Endothelial cell of umbilical vein (primary cell): ENCODE data around the gene ARL8A. TPM values are rescaled to one million over a fixed set of nuclear protein-coding genes. Genes with fewer than 3 reads are reported as not detected.

Experiments used
- BruUV-seq: library from RNA; stranded (reverse); fragments of 400-500 nt; replicated peaks from 2 replicates; lab custom pipeline; 2021; lab: Mats Ljungman, UMichigan
- CTCF ChIA-PET: fragments of 300-600, 350-600 bp; sonication (Branson Sonifier 250); formaldehyde crosslinking; loops from one replicate; lab custom pipeline; 2021; ENCODE audit warnings: antibody characterized with exemption, inconsistent platforms; lab: Charles Lee
- POLR2A ChIA-PET: fragments of 300-600, 350-600 bp; sonication (Branson Sonifier 250); formaldehyde crosslinking; loops from one replicate; lab custom pipeline; 2021; ENCODE audit warnings: antibody characterized with exemption, inconsistent platforms; lab: Charles Lee
- DNase-seq: peaks from one replicate; pipeline ENCODE4 v3.0.0-alpha.2; 2011; ENCODE audit warnings: low read depth, low spot score
- FAIRE-seq: peaks from 2 replicates; lab custom pipeline; 2011; peaks lifted over from hg19 to GRCh38; lab: Jason Lieb, UNC
- H2AFZ ChIP-seq: 2 replicates; pipeline ENCODE4 v1.6.0; 2012; ENCODE audit warnings: low read depth, low read length, control low read depth, inconsistent platforms
- H3K27ac ChIP-seq: 2 replicates; pipeline ENCODE4 v1.5.1; 2011; ENCODE audit warnings: low read depth, mild to moderate bottlenecking, control low read depth, low read length, moderate library complexity; ENCODE audit not compliant: insufficient read depth
- H3K27me3 ChIP-seq, 2 experiments: 2 replicates each; pipeline versions ENCODE4 v1.6.0 to v1.6.1; 2011; ENCODE audit warnings: low read length in 2 of 2, mixed read lengths in 1 of 2; ENCODE audit not compliant: control insufficient read depth in 2 of 2, insufficient read depth in 2 of 2
- H3K36me3 ChIP-seq, 2 experiments: 2 replicates in 1 of 2; 3 replicates in 1 of 2; pipeline ENCODE4 v1.5.1; 2011; ENCODE audit warnings: low read length in 2 of 2, mild to moderate bottlenecking in 1 of 2, moderate library complexity in 1 of 2; ENCODE audit not compliant: control insufficient read depth in 2 of 2, insufficient read depth in 2 of 2; ENCODE audit errors: extremely low read depth in 1 of 2
- H3K4me1 ChIP-seq: 3 replicates; pipeline ENCODE4 v1.5.1; 2011; ENCODE audit warnings: mild to moderate bottlenecking, low read length; ENCODE audit not compliant: control insufficient read depth, insufficient read depth; ENCODE audit errors: extremely low read depth
- H3K4me2 ChIP-seq: 2 replicates; pipeline ENCODE4 v1.6.1; 2011; ENCODE audit warnings: low read length, control low read depth, mixed read lengths; ENCODE audit not compliant: insufficient read depth
- H3K4me3 ChIP-seq, 3 experiments: fragments of 200-600 bp in 1 of 3; sonication (generic), shearing (Covaris generic) in 1 of 3; replicated peaks in 1 of 3; 2 replicates each; pipeline ENCODE4 v1.5.1; 2011 to 2016; ENCODE audit warnings: control low read depth in 3 of 3, low read length in 3 of 3, mild to moderate bottlenecking in 2 of 3, inconsistent platforms in 1 of 3, low read depth in 1 of 3, moderate library complexity in 1 of 3; ENCODE audit not compliant: insufficient read depth in 1 of 3
- H3K79me2 ChIP-seq: 2 replicates; pipeline ENCODE4 v1.6.0; 2012; ENCODE audit warnings: low read length, inconsistent platforms; ENCODE audit not compliant: control insufficient read depth, insufficient read depth
- H3K9ac ChIP-seq: replicated peaks from 2 replicates; pipeline ENCODE3; 2011; ENCODE audit warnings: low read length, control low read depth; ENCODE audit not compliant: insufficient read depth; ENCODE audit errors: extremely low read depth
- H3K9me1 ChIP-seq: replicated peaks from 3 replicates; pipeline ENCODE4 v1.6.0; 2011; ENCODE audit warnings: mild to moderate bottlenecking, low read length; ENCODE audit not compliant: control insufficient read depth, insufficient read depth; ENCODE audit errors: extremely low read depth
- H3K9me3 ChIP-seq: replicated peaks from 2 replicates; pipeline ENCODE4 v1.5.1; 2012; ENCODE audit warnings: low read length, inconsistent platforms; ENCODE audit not compliant: control insufficient read depth, insufficient read depth
- H4K20me1 ChIP-seq: replicated peaks from 2 replicates; pipeline ENCODE3; 2011; ENCODE audit warnings: mild to moderate bottlenecking, low read length; ENCODE audit not compliant: control insufficient read depth, insufficient read depth; ENCODE audit errors: extremely low read depth
- CTCF ChIP-seq, 2 donors: IDR thresholded peaks; 1 replicate in 1 of 2; 2 replicates in 1 of 2; pipeline ENCODE4 v1.5.1; 2011; ENCODE audit warnings: low read length in 2 of 2, mild to moderate bottlenecking in 2 of 2, moderate library complexity in 2 of 2, control low read depth in 1 of 2, inconsistent platforms in 1 of 2, low read depth in 1 of 2; ENCODE audit not compliant: insufficient read depth in 1 of 2; ENCODE audit errors: extremely low read depth in 1 of 2
- EZH2 ChIP-seq: IDR thresholded peaks from 2 replicates; pipeline ENCODE4 v1.6.1; 2012; ENCODE audit warnings: borderline replicate concordance, low read depth, mild to moderate bottlenecking, moderate library complexity, low read length, inconsistent platforms; ENCODE audit not compliant: severe bottlenecking
- FOS ChIP-seq: IDR thresholded peaks from 2 replicates; pipeline ENCODE4 v1.6.1; 2011; ENCODE audit warnings: mild to moderate bottlenecking, low read length, moderate library complexity, borderline replicate concordance; ENCODE audit not compliant: insufficient read depth
- GATA2 ChIP-seq: IDR thresholded peaks from 2 replicates; pipeline ENCODE4 v1.7.0; 2011; ENCODE audit warnings: low read depth, mild to moderate bottlenecking, moderate library complexity, mixed read lengths, low read length; ENCODE audit not compliant: insufficient read length, insufficient read depth
- JUN ChIP-seq: IDR thresholded peaks from 2 replicates; pipeline ENCODE4 v1.6.1; 2011; ENCODE audit warnings: borderline replicate concordance, low read depth; ENCODE audit not compliant: insufficient read length, insufficient read depth
- MAX ChIP-seq: IDR thresholded peaks from 2 replicates; pipeline ENCODE4 v1.6.1; 2011; ENCODE audit not compliant: insufficient read depth, insufficient read length
- MYC ChIP-seq: IDR thresholded peaks from one replicate; pipeline ENCODE4 v1.6.1; 2011; ENCODE audit warnings: mild to moderate bottlenecking, low read depth, low read length
- POLR2A ChIP-seq: IDR thresholded peaks from 2 replicates; pipeline ENCODE4 v1.6.1; 2012; ENCODE audit warnings: low read depth, mild to moderate bottlenecking, control low read depth, low read length
- POLR2AphosphoS5 ChIP-seq: IDR thresholded peaks from 2 replicates; pipeline ENCODE4 v1.6.1; 2012; ENCODE audit warnings: low read depth, mild to moderate bottlenecking, control low read depth, low read length, moderate library complexity; ENCODE audit not compliant: insufficient read depth
- dilution Hi-C: fragments of 300-500 bp; cut with MboI; formaldehyde crosslinking; loops from one replicate; pipeline ENCODE4 v1.15.0; 2019; ENCODE audit warnings: low sequenced_read_pairs; ENCODE audit not compliant: extremely low pct_ligation_motif_present
- intact Hi-C: fragments of 100-400 bp; cut with micrococcal nuclease; formaldehyde crosslinking; loops from one replicate; pipeline ENCODE4 v1.10.0; 2022
- polyA plus RNA-seq, 4 experiments: library from polyadenylated mRNA; depleted of rRNA in 3 of 4; stranded (reverse) in 3 of 4; unstranded in 1 of 4; fragments of >200 nt; gene quantifications; 2 replicates each; pipeline versions ENCODE4 v1.2.1 to v1.2.3, GENCODE V29; 2011 to 2012; ENCODE audit warnings: missing spikeins in 1 of 4
- total RNA-seq: library from RNA; stranded (reverse); gene quantifications from 2 replicates; pipeline ENCODE4 v1.2.3, GENCODE V29; 2021

ARL8A gene
- total and polyA plus RNA-seq, 2 donors (not counting 3 experiments of a cell fraction or from before 2014, with no cell fraction given), result 54.3 to 69.5 TPM

GRCh38 chr1:202152399-202152798 lies 7.9 kb upstream of the ARL8A start:
- Histone ChIP-seq H3K9me1 (no peaks in the 10 kb centered on the region), H3K27me3 (no peaks in the 10 kb centered on the region), H3K4me1 (peaks cover 11% of the 10 kb centered on the region), H4K20me1 (no peaks in the 10 kb centered on the region), H3K27ac (no peak overlapping the region), H3K4me2 (no peak overlapping the region), H3K36me3 (no peaks in the 10 kb centered on the region), H3K9me3 (no peaks in the 10 kb centered on the region), H2AFZ (no peak overlapping the region), H3K4me3 (no peak overlapping the region), H3K9ac (no peak overlapping the region), H3K79me2 (no peaks in the 10 kb centered on the region)
- dilution Hi-C loops (no loop called here), intact Hi-C loops (no loop called here)
- BruUV-seq, result no TSS peak
- DNase-seq (no peak), FAIRE-seq (no peak)
- TF ChIP-seq FOS (no peak), POLR2AphosphoS5 (no peak), CTCF (IDR thresholded peaks at IDR 0.05; ENCODE audit: extremely low read depth in 1 of 2, insufficient read depth in 1 of 2, low read depth in 1 of 2, low read length in 2 of 2) (no peak), MYC (no peak), JUN (no peak), GATA2 (no peak), MAX (no peak), POLR2A (no peak), EZH2 (no peak)
- ChIA-PET POLR2A (no interaction called here), CTCF (interaction anchor here (1.0 kb wide), 1 partner anchor 10 kb away, joined by 4 read pairs; no protein-coding TSS in a partner anchor)
